GM12878 (cell line): ENCODE data around the gene TNK2. TPM values are rescaled to one million over a fixed set of nuclear protein-coding genes. Genes with fewer than 3 reads are reported as not detected.

Experiments used
- ATAC-seq: fragments of 200-7000 bp; cut with Tn5 transposase; 3 replicates; pipeline ENCODE4 v1.9.1; 2020; ENCODE audit warnings: mild to moderate bottlenecking, moderate library complexity
- BruUV-seq: library from RNA; stranded (reverse); fragments of 400-500 nt; replicated peaks from 2 replicates; lab custom pipeline; 2021; lab: Mats Ljungman, UMichigan
- CTCF ChIA-PET: fragments of 300-600 bp; sonication (Branson Sonifier 250); formaldehyde crosslinking; extraction: SDS; loops from one replicate; lab custom pipeline; 2021; ENCODE audit warnings: inconsistent platforms; lab: Yijun Ruan, JAX
- POLR2A ChIA-PET: fragments of 350-600 bp; formaldehyde crosslinking; extraction: SDS; loops from one replicate; lab custom pipeline; 2021; ENCODE audit warnings: inconsistent platforms; lab: Charles Lee
- RAD21 ChIA-PET: fragments of 300-600 bp; sonication (Branson Sonifier 250); formaldehyde crosslinking; loops from one replicate; lab custom pipeline; 2023; ENCODE audit warnings: antibody characterized with exemption; ENCODE audit not compliant: unreplicated experiment; lab: Charles Lee
- SMC1A ChIA-PET: fragments of 300-600 bp; sonication (Branson Sonifier 250); formaldehyde crosslinking; loops from one replicate; lab custom pipeline; 2023; ENCODE audit not compliant: unreplicated experiment, uncharacterized antibody; lab: Charles Lee
- DNase-seq: peaks from one replicate; pipeline ENCODE4 v3.0.0-alpha.2; 2011; ENCODE audit warnings: low read depth, low spot score
- FAIRE-seq: peaks from 3 replicates; lab custom pipeline; 2011; peaks lifted over from hg19 to GRCh38; lab: Jason Lieb, UNC
- H2AFZ ChIP-seq: 2 replicates; pipeline ENCODE4 v1.6.0; 2011; ENCODE audit warnings: low read depth, low read length, control low read depth; ENCODE audit not compliant: control insufficient read depth
- H3K27ac ChIP-seq: 2 replicates; pipeline ENCODE4 v1.5.1; 2011; ENCODE audit warnings: control low read depth; ENCODE audit not compliant: control insufficient read depth, insufficient read depth
- H3K27me3 ChIP-seq, 2 experiments: replicated peaks in 1 of 2; 2 replicates each; pipeline versions ENCODE4 v1.6.0 to v1.6.1; 2011; ENCODE audit warnings: low read length in 1 of 2; ENCODE audit not compliant: control insufficient read depth in 2 of 2, insufficient read depth in 2 of 2
- H3K36me3 ChIP-seq, 2 experiments: 2 replicates each; pipeline ENCODE4 v1.5.1; 2011; ENCODE audit warnings: low read length in 1 of 2; ENCODE audit not compliant: control insufficient read depth in 2 of 2, insufficient read depth in 2 of 2
- H3K4me1 ChIP-seq: 2 replicates; pipeline ENCODE4 v1.6.1; 2011; ENCODE audit warnings: mild to moderate bottlenecking, low read length, moderate library complexity, mixed read lengths; ENCODE audit not compliant: control insufficient read depth, insufficient read depth
- H3K4me2 ChIP-seq: 2 replicates; pipeline ENCODE4 v1.6.0; 2011; ENCODE audit warnings: control low read depth; ENCODE audit not compliant: control insufficient read depth, insufficient read depth
- H3K4me3 ChIP-seq: fragments of 200-600 bp; sonication (generic); 2 replicates; pipeline ENCODE4 v1.5.1; 2016
- H3K79me2 ChIP-seq: 2 replicates; pipeline ENCODE4 v1.6.0; 2011; ENCODE audit warnings: low read length; ENCODE audit not compliant: control insufficient read depth, insufficient read depth
- H3K9ac ChIP-seq: 2 replicates; pipeline ENCODE4 v1.8.0; 2011; ENCODE audit warnings: low read length, control low read depth, mixed read lengths; ENCODE audit not compliant: control insufficient read depth, insufficient read depth
- H3K9me3 ChIP-seq: replicated peaks from 3 replicates; pipeline ENCODE4 v1.5.1; 2011; ENCODE audit warnings: mild to moderate bottlenecking, low read length; ENCODE audit not compliant: control insufficient read depth, insufficient read depth
- H4K20me1 ChIP-seq: 2 replicates; pipeline ENCODE4 v1.6.0; 2011; ENCODE audit not compliant: control insufficient read depth, insufficient read depth
- CHD4 ChIP-seq: fragments of 200-600 bp; sonication (generic); IDR thresholded peaks from 2 replicates; pipeline ENCODE4 v1.6.1; 2016; ENCODE audit warnings: mild to moderate bottlenecking
- HDGF ChIP-seq: fragments of 450-650 bp; IDR thresholded peaks from 2 replicates; pipeline ENCODE4 v1.6.1; 2016; ENCODE audit warnings: antibody characterized with exemption
- IRF3 ChIP-seq: fragments of 450-650 bp; IDR thresholded peaks from 2 replicates; pipeline ENCODE4 v1.6.1; 2014; ENCODE audit warnings: mild to moderate bottlenecking
- JUND ChIP-seq: IDR thresholded peaks from 2 replicates; pipeline ENCODE4 v1.6.1; 2012; ENCODE audit warnings: low read depth, mild to moderate bottlenecking, low read length, improper control_type of control experiment, moderate library complexity
- KAT2A ChIP-seq: conservative IDR thresholded peaks from 2 replicates; pipeline ENCODE4 v1.6.1; 2011; ENCODE audit warnings: low read depth, low read length; ENCODE audit not compliant: control insufficient read depth
- MTA2 ChIP-seq: fragments of 450-650 bp; IDR thresholded peaks from 2 replicates; pipeline ENCODE4 v1.6.1; 2016; ENCODE audit warnings: low read depth, mild to moderate bottlenecking, moderate library complexity
- RAD51 ChIP-seq: fragments of 450-650 bp; IDR thresholded peaks from 2 replicates; pipeline ENCODE4 v1.6.1; 2016; ENCODE audit warnings: moderate library complexity, mild to moderate bottlenecking, inconsistent platforms
- SMAD5 ChIP-seq: IDR thresholded peaks from 2 replicates; pipeline ENCODE4 v1.6.1; 2016; ENCODE audit warnings: antibody characterized with exemption, low read depth
- TAF1 ChIP-seq: IDR thresholded peaks from 2 replicates; pipeline ENCODE4 v1.6.1; 2011; ENCODE audit warnings: mild to moderate bottlenecking, low read depth, low read length, borderline replicate concordance
- WGBS: methylation state at CpG from one replicate; pipeline ENCODE4 v1.1.6; 2016; ENCODE audit warnings: low lambda C conversion rate; ENCODE audit not compliant: insufficient replicate concordance, insufficient coverage; ENCODE audit errors: missing lambda C conversion rate; 5-methylcytosine and 5-hydroxymethylcytosine counted together
- in situ Hi-C: fragments of 300-500 bp; cut with MboI; formaldehyde crosslinking; loops from 9 replicates; pipeline ENCODE4 v1.14.3; 2018; ENCODE audit warnings: mixed read lengths
- intact Hi-C: fragments of 100-400 bp; cut with micrococcal nuclease; formaldehyde crosslinking; loops from one replicate; pipeline ENCODE4 v1.14.2; 2022; ENCODE audit not compliant: unreplicated experiment
- polyA plus RNA-seq, 11 experiments: library from polyadenylated mRNA; depleted of rRNA in 4 of 11; unstranded in 6 of 11; stranded (reverse) in 5 of 11; fragments of >200 nt; fragmentation: Nextera tagmentation in 4 of 11; fragmentation: Illumina TruSeq in 1 of 11; extraction: Ambion mirVana in 4 of 11; extraction: Trizol in 1 of 11; gene quantifications; 1 replicate in 1 of 11; 2 replicates in 10 of 11; pipeline versions ENCODE4 v1.2.1 to v1.2.3, GENCODE V29; 2011 to 2016; ENCODE audit warnings: inconsistent platforms in 2 of 11, missing spikeins in 2 of 11, low read depth in 1 of 11
- total RNA-seq, 4 experiments: library from RNA; depleted of rRNA in 3 of 4; stranded (reverse); fragments of >200 nt in 3 of 4; fragmentation: Illumina TruSeq in 1 of 4; extraction: Trizol in 1 of 4; gene quantifications; 2 replicates each; pipeline versions ENCODE4 v1.2.1 to v1.2.3, GENCODE V29; 2013 to 2021

Gene TNK2
- total and polyA plus RNA-seq, 10 of the 15 experiments (the other 5 are each of a cell fraction or from before 2014, with no cell fraction given) = 0.13 to 47.8 (median 10.8) TPM

- Histone ChIP-seq H3K79me2 (no peaks in the 10 kb centered on the region), H2AFZ (no peak overlapping the region), H3K9me3 (no peaks in the 10 kb centered on the region), H4K20me1 (no peaks in the 10 kb centered on the region), H3K27ac (no peak overlapping the region), H3K4me3 (no peak overlapping the region), H3K36me3 (no peaks in the 10 kb centered on the region), H3K4me2 (no peak overlapping the region), H3K27me3 (peaks cover 0 to 2% of the 10 kb centered on the region in 2 experiments; a peak in 2 of 4 replicates), H3K9ac (no peak overlapping the region), H3K4me1 (peaks cover 5% of the 10 kb centered on the region)
- CTCF ChIA-PET = interaction anchor here (1.0 to 6.7 kb wide), 9 partner anchors 8 to 66 kb away, joined by 3 to 173 read pairs (median 6); no protein-coding TSS in a partner anchor
- no TSS peak for BruUV-seq
- DNase-seq = no peak
- POLR2A ChIA-PET = no interaction called here
- SMC1A ChIA-PET = interaction anchor here (0.9 to 6.5 kb wide), 3 partner anchors 9 to 60 kb away, joined by 3 to 68 read pairs (median 14); no protein-coding TSS in a partner anchor
- ATAC-seq = no peak
- in situ Hi-C loops (no loop called here), intact Hi-C loops (no loop called here)
- TF ChIP-seq MTA2 (no peak), CHD4 (no peak), KAT2A (no peak), SMAD5 (no peak), RAD51 (no peak), JUND (no peak), IRF3 (no peak), HDGF (no peak), TAF1 (no peak)
- no peak for FAIRE-seq
- 36% methylated on average over 6 of the region's 6 CpGs for whole genome bisulfite sequencing
- RAD21 ChIA-PET = interaction anchor here (1.0 to 3.8 kb wide), 4 partner anchors 21 to 57 kb away, joined by 3 to 32 read pairs (median 8); no protein-coding TSS in a partner anchor
These were observed 7.9 kb upstream of the TNK2 start for GRCh38 chr3:195916291-195916690.
